SK-N-SH (cell line): ENCODE data around the gene AKR1C2. TPM values are rescaled to one million over a fixed set of nuclear protein-coding genes. Genes with fewer than 3 reads are reported as not detected.
A peak's percentile ranks its signal among the peaks of the same experiment; 100 is the strongest.

Experiments used
- CTCF ChIA-PET: fragments of 300-600, 350-600 bp; formaldehyde crosslinking; extraction: SDS; loops from one replicate; lab custom pipeline; 2021; lab: Yijun Ruan, JAX
- POLR2A ChIA-PET: fragments of 350-600 bp; sonication (Branson Sonifier 250); formaldehyde crosslinking; extraction: SDS; loops from one replicate; lab custom pipeline; 2020; ENCODE audit warnings: antibody characterized with exemption, inconsistent platforms; lab: Yijun Ruan, JAX
- DNase-seq: peaks from one replicate; pipeline ENCODE4 v3.0.0; 2012
- H2AFZ ChIP-seq: fragments of 200-600 bp; sonication (generic); 2 replicates; pipeline ENCODE4 v1.8.1; 2016; ENCODE audit warnings: antibody characterized with exemption, mild to moderate bottlenecking, low read depth
- H3F3A ChIP-seq: fragments of 200-600 bp; sonication (generic); replicated peaks from 2 replicates; pipeline ENCODE3; 2016; ENCODE audit warnings: antibody characterized with exemption, mild to moderate bottlenecking; ENCODE audit not compliant: insufficient read depth
- H3K27ac ChIP-seq, 2 experiments: fragments of 200-500 bp in 1 of 2; fragments of 200-600 bp in 1 of 2; sonication (Bioruptor generic) in 1 of 2; sonication (generic), shearing (Covaris generic) in 1 of 2; 2 replicates each; pipeline versions ENCODE4 v1.5.1 to v1.6.1; 2014 to 2016; ENCODE audit warnings: low read depth in 2 of 2, inconsistent platforms in 1 of 2, low read length in 1 of 2, mild to moderate bottlenecking in 1 of 2, mixed read lengths in 1 of 2
- H3K27me3 ChIP-seq: fragments of 200-600 bp; sonication (generic), shearing (Covaris generic); 2 replicates; pipeline ENCODE4 v1.6.1; 2016; ENCODE audit warnings: mixed run types; ENCODE audit not compliant: insufficient read depth
- H3K36me3 ChIP-seq, 2 experiments: fragments of 200-500 bp in 1 of 2; fragments of 200-600 bp in 1 of 2; sonication (Bioruptor generic) in 1 of 2; sonication (generic) in 1 of 2; replicated peaks in 1 of 2; 2 replicates each; pipeline versions ENCODE3 to v1.5.1; 2014 to 2016; ENCODE audit warnings: low read length in 1 of 2, mild to moderate bottlenecking in 1 of 2; ENCODE audit not compliant: insufficient read depth in 2 of 2, control insufficient read depth in 1 of 2
- H3K4me1 ChIP-seq, 2 experiments: fragments of 200-500 bp in 1 of 2; fragments of 200-600 bp in 1 of 2; sonication (Bioruptor generic) in 1 of 2; sonication (generic), shearing (Covaris generic) in 1 of 2; 2 replicates each; pipeline versions ENCODE4 v1.5.1 to v1.6.1; 2014 to 2016; ENCODE audit warnings: low read depth in 1 of 2, low read length in 1 of 2, mixed run types in 1 of 2; ENCODE audit not compliant: insufficient read depth in 2 of 2, control insufficient read depth in 1 of 2
- H3K4me2 ChIP-seq: fragments of 200-600 bp; sonication (generic), shearing (Covaris generic); 2 replicates; pipeline ENCODE4 v1.6.1; 2017; ENCODE audit warnings: mixed run types
- H3K4me3 ChIP-seq, 2 experiments: fragments of 200-500 bp in 1 of 2; fragments of 200-600 bp in 1 of 2; sonication (Bioruptor generic) in 1 of 2; sonication (generic), shearing (Covaris generic) in 1 of 2; 2 replicates each; pipeline versions ENCODE4 v1.5.1 to v1.8.1; 2014 to 2016; ENCODE audit warnings: low read depth in 2 of 2, inconsistent platforms in 1 of 2, low read length in 1 of 2, mild to moderate bottlenecking in 1 of 2, mixed read lengths in 1 of 2, moderate library complexity in 1 of 2
- H3K79me2 ChIP-seq: fragments of 200-600 bp; sonication (generic); 2 replicates; pipeline ENCODE4 v1.8.1; 2017; ENCODE audit warnings: mild to moderate bottlenecking; ENCODE audit not compliant: insufficient read depth
- H3K9ac ChIP-seq: fragments of 200-600 bp; sonication (generic); 2 replicates; pipeline ENCODE4 v1.6.1; 2017; ENCODE audit warnings: mixed run types
- H3K9me2 ChIP-seq: fragments of 200-600 bp; sonication (generic); 2 replicates; pipeline ENCODE4 v1.6.1; 2017; ENCODE audit warnings: mixed run types
- H3K9me3 ChIP-seq: fragments of 200-600 bp; sonication (generic); 2 replicates; pipeline ENCODE4 v1.6.1; 2017; ENCODE audit warnings: mixed run types, mild to moderate bottlenecking, moderate library complexity
- H4K20me1 ChIP-seq: fragments of 200-600 bp; sonication (generic); 2 replicates; pipeline ENCODE4 v1.6.1; 2017; ENCODE audit warnings: mild to moderate bottlenecking, mixed run types; ENCODE audit not compliant: insufficient read depth
- EP300 ChIP-seq, 2 experiments: IDR thresholded peaks; 2 replicates each; pipeline versions ENCODE4 v1.4.0 to v1.6.1; 2012; ENCODE audit warnings: borderline replicate concordance in 1 of 2, low read depth in 1 of 2, low read length in 1 of 2
- FOXM1 ChIP-seq: IDR thresholded peaks from 2 replicates; pipeline ENCODE4 v1.4.0; 2012; ENCODE audit warnings: low read depth, mild to moderate bottlenecking
- GABPA ChIP-seq: IDR thresholded peaks from 2 replicates; pipeline ENCODE4 v1.4.0; 2012; ENCODE audit warnings: low read depth, mild to moderate bottlenecking
- GATA2 ChIP-seq: sonication (generic); formaldehyde crosslinking; IDR thresholded peaks from 2 replicates; pipeline ENCODE4 v1.5.0; 2020; ENCODE audit warnings: mild to moderate bottlenecking, missing genetic modification reagents
- NFIC ChIP-seq: IDR thresholded peaks from 2 replicates; pipeline ENCODE4 v1.4.0; 2012; ENCODE audit warnings: borderline replicate concordance
- POLR2AphosphoS5 ChIP-seq: IDR thresholded peaks from 2 replicates; pipeline ENCODE4 v1.6.1; 2012; ENCODE audit warnings: low read depth, low read length
- SIN3A ChIP-seq: IDR thresholded peaks from 2 replicates; pipeline ENCODE4 v1.6.1; 2012; ENCODE audit warnings: low read depth, mild to moderate bottlenecking, low read length, moderate library complexity, borderline replicate concordance
- SMC3 ChIP-seq: IDR thresholded peaks from 2 replicates; pipeline ENCODE4 v1.6.1; 2012; ENCODE audit warnings: low read depth, low read length, improper control_type of control experiment
- TCF12 ChIP-seq: IDR thresholded peaks from 2 replicates; pipeline ENCODE4 v1.4.0; 2012
- WGBS: methylation state at CpG from one replicate; pipeline ENCODE4 v1.1.6; 2017; ENCODE audit warnings: low lambda C conversion rate; 5-methylcytosine and 5-hydroxymethylcytosine counted together
- polyA plus RNA-seq, 3 experiments: library from polyadenylated mRNA; depleted of rRNA; stranded (reverse); fragments of >200 nt; gene quantifications; 2 replicates each; pipeline ENCODE4 v1.2.3, GENCODE V29; 2012
- TF ChIP-seq, protein P1 (sequence below): fragments of 200-600 bp; sonication (generic); IDR thresholded peaks from 2 replicates; pipeline ENCODE4 v1.6.1; 2017; ENCODE audit warnings: antibody characterized with exemption, mild to moderate bottlenecking, moderate library complexity
- TF ChIP-seq, protein P2 (sequence below): fragments of 150-350 bp; IDR thresholded peaks from 2 replicates; pipeline ENCODE4 v1.6.1; 2016; ENCODE audit warnings: mild to moderate bottlenecking, low read depth, low read length
- TF ChIP-seq, protein P3 (sequence below): IDR thresholded peaks from 2 replicates; pipeline ENCODE4; 2012

Gene AKR1C2
- polyA plus RNA-seq, 1 of the 3 experiments (the other 2 are of a cell fraction): not detected

DNA sequence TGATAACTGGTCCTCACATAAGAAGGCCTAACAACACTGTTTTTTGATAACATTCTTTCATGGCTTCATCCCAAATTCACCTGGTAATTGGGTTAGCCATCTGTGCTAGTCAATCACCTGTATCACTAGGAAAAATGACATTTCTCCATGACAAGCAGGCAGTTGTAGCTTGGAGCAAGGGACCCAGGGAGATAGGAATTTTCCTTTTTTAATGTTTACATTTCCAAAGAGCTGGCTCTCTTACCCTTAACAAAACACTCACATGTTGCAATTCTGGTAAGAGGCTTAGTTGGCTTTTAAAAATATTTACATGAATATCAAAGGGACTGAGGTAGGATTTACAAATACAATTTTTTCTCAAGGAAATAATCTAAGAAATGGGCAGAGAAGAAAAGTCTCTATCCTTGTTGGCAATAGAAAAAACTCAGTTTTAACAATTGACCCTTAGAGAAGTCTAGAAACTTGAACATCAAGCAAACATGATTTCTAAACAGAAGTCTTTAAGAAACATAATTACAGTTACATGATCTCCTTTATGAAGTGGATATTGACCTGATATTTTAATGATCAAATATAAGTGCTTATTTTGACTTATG lies 56.5 kb downstream of the AKR1C2 start:
- DNase-seq: no peak
- H3K4me1 ChIP-seq: peaks cover 0 to 8% of the 10 kb centered on the region in 2 experiments; a peak in 1 of 4 replicates

DNA sequence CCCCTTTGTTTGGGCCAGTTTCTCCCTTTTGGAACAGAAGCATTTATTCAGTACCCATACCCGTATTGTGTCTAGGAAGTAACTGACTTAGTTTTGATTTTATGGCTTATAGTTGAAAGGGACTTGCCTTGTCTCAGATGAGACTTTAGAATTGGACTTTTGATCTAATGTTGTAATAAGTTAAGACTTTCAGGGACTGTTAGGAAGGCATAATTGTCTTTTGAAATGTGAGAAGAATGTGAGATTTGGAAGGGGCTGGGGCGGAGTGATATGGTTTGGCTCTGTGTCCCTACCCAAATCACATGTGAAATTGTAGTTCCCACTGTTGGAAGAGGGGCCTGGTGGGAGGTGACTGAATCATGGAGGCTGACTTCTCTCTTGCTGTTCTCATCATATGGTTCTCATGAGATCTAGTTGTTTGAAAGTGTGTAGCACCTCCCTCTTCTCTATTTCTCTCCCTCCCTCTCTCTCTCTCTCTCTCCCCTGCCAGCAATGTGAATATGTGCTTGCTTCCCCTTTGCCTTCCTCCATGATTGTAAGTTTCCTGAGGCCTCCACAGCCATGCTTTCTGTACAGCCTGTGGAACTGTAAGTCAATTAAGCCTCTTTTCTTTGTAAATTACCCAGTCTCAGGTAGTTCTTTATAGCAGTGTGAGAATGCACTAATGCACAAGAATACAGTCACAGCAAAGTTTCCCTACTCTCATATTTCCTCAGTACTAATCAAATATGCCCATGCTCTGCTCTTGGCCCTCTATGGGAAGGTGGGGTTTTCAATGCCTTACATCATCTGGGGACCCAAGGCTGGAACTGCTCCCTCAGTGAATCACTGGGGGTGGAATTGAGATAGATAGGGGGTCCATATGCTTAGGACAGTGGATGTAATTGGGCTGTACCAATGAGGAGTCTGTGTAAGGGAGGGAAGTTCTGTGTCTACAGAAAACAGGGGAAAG lies 57.6 kb downstream of the AKR1C2 start:
- no peak for DNase-seq
- ChIA-PET POLR2A (no interaction called here), CTCF (no interaction called here)
- no peaks in the 10 kb centered on the region for H3K36me3 ChIP-seq
- no peaks in the 10 kb centered on the region for H3F3A ChIP-seq
- H3K4me3 ChIP-seq: no peak overlapping the region
- no peak overlapping the region for H3K4me2 ChIP-seq
- 69% methylated on average over 2 of the region's 2 CpGs for WGBS
- H4K20me1 ChIP-seq: no peaks in the 10 kb centered on the region
- H3K79me2 ChIP-seq: no peaks in the 10 kb centered on the region
- TF ChIP-seq, protein P1, sequence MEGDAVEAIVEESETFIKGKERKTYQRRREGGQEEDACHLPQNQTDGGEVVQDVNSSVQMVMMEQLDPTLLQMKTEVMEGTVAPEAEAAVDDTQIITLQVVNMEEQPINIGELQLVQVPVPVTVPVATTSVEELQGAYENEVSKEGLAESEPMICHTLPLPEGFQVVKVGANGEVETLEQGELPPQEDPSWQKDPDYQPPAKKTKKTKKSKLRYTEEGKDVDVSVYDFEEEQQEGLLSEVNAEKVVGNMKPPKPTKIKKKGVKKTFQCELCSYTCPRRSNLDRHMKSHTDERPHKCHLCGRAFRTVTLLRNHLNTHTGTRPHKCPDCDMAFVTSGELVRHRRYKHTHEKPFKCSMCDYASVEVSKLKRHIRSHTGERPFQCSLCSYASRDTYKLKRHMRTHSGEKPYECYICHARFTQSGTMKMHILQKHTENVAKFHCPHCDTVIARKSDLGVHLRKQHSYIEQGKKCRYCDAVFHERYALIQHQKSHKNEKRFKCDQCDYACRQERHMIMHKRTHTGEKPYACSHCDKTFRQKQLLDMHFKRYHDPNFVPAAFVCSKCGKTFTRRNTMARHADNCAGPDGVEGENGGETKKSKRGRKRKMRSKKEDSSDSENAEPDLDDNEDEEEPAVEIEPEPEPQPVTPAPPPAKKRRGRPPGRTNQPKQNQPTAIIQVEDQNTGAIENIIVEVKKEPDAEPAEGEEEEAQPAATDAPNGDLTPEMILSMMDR: no peak
- TF ChIP-seq SMC3 (no peak), NFIC (no peak), POLR2AphosphoS5 (no peak), GABPA (no peak), FOXM1 (no peak)
- TF ChIP-seq, protein P2, sequence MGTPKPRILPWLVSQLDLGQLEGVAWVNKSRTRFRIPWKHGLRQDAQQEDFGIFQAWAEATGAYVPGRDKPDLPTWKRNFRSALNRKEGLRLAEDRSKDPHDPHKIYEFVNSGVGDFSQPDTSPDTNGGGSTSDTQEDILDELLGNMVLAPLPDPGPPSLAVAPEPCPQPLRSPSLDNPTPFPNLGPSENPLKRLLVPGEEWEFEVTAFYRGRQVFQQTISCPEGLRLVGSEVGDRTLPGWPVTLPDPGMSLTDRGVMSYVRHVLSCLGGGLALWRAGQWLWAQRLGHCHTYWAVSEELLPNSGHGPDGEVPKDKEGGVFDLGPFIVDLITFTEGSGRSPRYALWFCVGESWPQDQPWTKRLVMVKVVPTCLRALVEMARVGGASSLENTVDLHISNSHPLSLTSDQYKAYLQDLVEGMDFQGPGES: no peak
- no peak overlapping the region for H2AFZ ChIP-seq
- H3K9ac ChIP-seq: no peak overlapping the region
- no peaks in the 10 kb centered on the region for H3K9me2 ChIP-seq
- H3K9me3 ChIP-seq: no peaks in the 10 kb centered on the region
- peaks cover 0 to 8% of the 10 kb centered on the region in 2 experiments; a peak in 1 of 4 replicates for H3K4me1 ChIP-seq
- no peak overlapping the region for H3K27ac ChIP-seq
- no peaks in the 10 kb centered on the region for H3K27me3 ChIP-seq

More for the DNA sequence above, 56.5 kb downstream of the AKR1C2 start:
- Histone ChIP-seq H3K27me3 (no peaks in the 10 kb centered on the region), H3K36me3 (no peaks in the 10 kb centered on the region), H4K20me1 (no peaks in the 10 kb centered on the region), H3F3A (no peaks in the 10 kb centered on the region)
- TF ChIP-seq, protein P3, sequence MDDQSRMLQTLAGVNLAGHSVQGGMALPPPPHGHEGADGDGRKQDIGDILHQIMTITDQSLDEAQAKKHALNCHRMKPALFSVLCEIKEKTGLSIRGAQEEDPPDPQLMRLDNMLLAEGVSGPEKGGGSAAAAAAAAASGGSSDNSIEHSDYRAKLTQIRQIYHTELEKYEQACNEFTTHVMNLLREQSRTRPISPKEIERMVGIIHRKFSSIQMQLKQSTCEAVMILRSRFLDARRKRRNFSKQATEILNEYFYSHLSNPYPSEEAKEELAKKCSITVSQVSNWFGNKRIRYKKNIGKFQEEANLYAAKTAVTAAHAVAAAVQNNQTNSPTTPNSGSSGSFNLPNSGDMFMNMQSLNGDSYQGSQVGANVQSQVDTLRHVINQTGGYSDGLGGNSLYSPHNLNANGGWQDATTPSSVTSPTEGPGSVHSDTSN: no peak
- TF ChIP-seq EP300 (IDR thresholded peaks at IDR 0.05; ENCODE audit: borderline replicate concordance in 1 of 2, low read depth in 1 of 2, low read length in 1 of 2) (no peak), TCF12 (no peak), SIN3A (no peak), GATA2 (CRISPR knock-in tag) (no peak)
- TF ChIP-seq, all 33 proteins: peak for 0
- no peak overlapping the region for H3K4me2 ChIP-seq
- no peaks in the 10 kb centered on the region for H3K9me2 ChIP-seq
- no peaks in the 10 kb centered on the region for H3K79me2 ChIP-seq
- CTCF ChIA-PET: interaction anchor here (1.5 kb wide), 1 partner anchor 14 kb away, joined by 4 read pairs; no protein-coding TSS in a partner anchor
- H3K27ac ChIP-seq: peak overlapping the region in 1 of 2 experiments; percentile 31; a peak in 1 of 4 replicates
- no peaks in the 10 kb centered on the region for H3K9me3 ChIP-seq
- POLR2A ChIA-PET: no interaction called here
- no peak overlapping the region for H3K4me3 ChIP-seq
- H2AFZ ChIP-seq: 0 out of 2 replicates have a peak overlapping the region, but pooled peaks have one; percentile 16
- no peak overlapping the region for H3K9ac ChIP-seq
